ENCODE measurements around the gene DPH2. TPM values are rescaled to one million over a fixed set of nuclear protein-coding genes. Genes with fewer than 3 reads are reported as not detected.

DPH2 gene
- total and polyA plus RNA-seq, 10 of the 15 experiments (the other 5 are each of a cell fraction or from before 2014, with no cell fraction given) = 13.1 to 82.9 (median 52.0) TPM

- TF ChIP-seq EGR1 (IDR thresholded peaks at IDR 0.05; ENCODE audit: borderline replicate concordance in 1 of 2, low read depth in 2 of 2, low read length in 2 of 2) (peak in 1 of 2 experiments; percentile 82; a peak in 1 of 3 replicates), PKNOX1 (IDR thresholded peaks at IDR 0.05) (peak; percentile 93), PML (IDR thresholded peaks at IDR 0.05; ENCODE audit: low read length) (peak; percentile 43; the same call in 1 of the 2 replicates), LARP7 (IDR thresholded peaks at IDR 0.05) (peak; percentile 99), ZNF274 (IDR thresholded peaks at IDR 0.05; ENCODE audit: insufficient read depth, insufficient read length) (no peak), RAD51 (IDR thresholded peaks at IDR 0.05) (peak; percentile 83), RB1 (IDR thresholded peaks at IDR 0.05; ENCODE audit: borderline replicate concordance) (peak; percentile 99), CBX3 (IDR thresholded peaks at IDR 0.05; ENCODE audit: borderline replicate concordance, low read depth) (no peak), IRF5 (IDR thresholded peaks at IDR 0.05; ENCODE audit: borderline replicate concordance) (peak; percentile 97), PAX8 (IDR thresholded peaks at IDR 0.05) (no peak), PAX5 (IDR thresholded peaks at IDR 0.05; ENCODE audit: borderline replicate concordance, low read depth, low read length) (0 out of 2 replicates have a peak, but pooled peaks have one; percentile 11), SMAD5 (IDR thresholded peaks at IDR 0.05; ENCODE audit: low read depth) (no peak; the same call in 1 of the 2 replicates), FOXM1 (IDR thresholded peaks at IDR 0.05; ENCODE audit: low read depth, low read length) (no peak), SMAD1 (IDR thresholded peaks at IDR 0.05; ENCODE audit: low read depth, partially characterized antibody) (peak; percentile 40), NFYA (IDR thresholded peaks at IDR 0.05; ENCODE audit: borderline replicate concordance, low read depth, low read length) (no peak), BACH1 (IDR thresholded peaks at IDR 0.05; ENCODE audit: borderline replicate concordance) (peak; percentile 66; the same call in 1 of the 2 replicates), NRF1 (conservative IDR thresholded peaks at IDR 0.05; ENCODE audit: low read depth, low read length) (peak; percentile 3; the same call in 1 of the 2 replicates), WRNIP1 (IDR thresholded peaks at IDR 0.05; ENCODE audit: borderline replicate concordance, low read depth, low read length) (no peak), CREB1 (IDR thresholded peaks at IDR 0.05; ENCODE audit: low read depth) (no peak; the same call in none of the 2 replicates), HCFC1 (IDR thresholded peaks at IDR 0.05; ENCODE audit: low read length) (peak; percentile 96), CHD2 (IDR thresholded peaks at IDR 0.05; ENCODE audit: borderline replicate concordance, low read depth, low read length) (0 out of 2 replicates have a peak, but pooled peaks have one; percentile 47)
- TF ChIP-seq, protein P1, sequence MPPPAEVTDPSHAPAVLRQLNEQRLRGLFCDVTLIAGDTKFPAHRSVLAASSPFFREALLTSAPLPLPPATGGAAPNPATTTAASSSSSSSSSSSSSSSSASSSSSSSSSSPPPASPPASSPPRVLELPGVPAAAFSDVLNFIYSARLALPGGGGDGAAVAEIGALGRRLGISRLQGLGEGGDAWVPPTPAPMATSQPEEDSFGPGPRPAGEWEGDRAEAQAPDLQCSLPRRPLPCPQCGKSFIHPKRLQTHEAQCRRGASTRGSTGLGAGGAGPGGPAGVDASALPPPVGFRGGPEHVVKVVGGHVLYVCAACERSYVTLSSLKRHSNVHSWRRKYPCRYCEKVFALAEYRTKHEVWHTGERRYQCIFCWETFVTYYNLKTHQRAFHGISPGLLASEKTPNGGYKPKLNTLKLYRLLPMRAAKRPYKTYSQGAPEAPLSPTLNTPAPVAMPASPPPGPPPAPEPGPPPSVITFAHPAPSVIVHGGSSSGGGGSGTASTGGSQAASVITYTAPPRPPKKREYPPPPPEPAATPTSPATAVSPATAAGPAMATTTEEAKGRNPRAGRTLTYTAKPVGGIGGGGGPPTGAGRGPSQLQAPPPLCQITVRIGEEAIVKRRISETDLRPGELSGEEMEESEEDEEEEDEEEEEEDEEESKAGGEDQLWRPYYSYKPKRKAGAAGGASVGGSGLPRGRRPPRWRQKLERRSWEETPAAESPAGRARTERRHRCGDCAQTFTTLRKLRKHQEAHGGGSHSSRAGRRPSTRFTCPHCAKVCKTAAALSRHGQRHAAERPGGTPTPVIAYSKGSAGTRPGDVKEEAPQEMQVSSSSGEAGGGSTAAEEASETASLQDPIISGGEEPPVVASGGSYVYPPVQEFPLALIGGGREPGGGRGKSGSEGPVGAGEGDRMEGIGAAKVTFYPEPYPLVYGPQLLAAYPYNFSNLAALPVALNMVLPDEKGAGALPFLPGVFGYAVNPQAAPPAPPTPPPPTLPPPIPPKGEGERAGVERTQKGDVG (CRISPR knock-in tag; IDR thresholded peaks at IDR 0.05) = no peak
These were observed 23.4 kb upstream of the DPH2 start, which contains the start of gene IPO13 (continued) for GRCh38 chr1:43946236-43947060.

All from GM12878 (cell line).